HepG2 (cell line): ENCODE results near the gene ABHD6. TPM values are rescaled to one million over a fixed set of nuclear protein-coding genes. Genes with fewer than 3 reads are reported as not detected.

Experiments used
- CEBPG ChIP-seq: IDR thresholded peaks from 2 replicates; pipeline ENCODE4 v1.6.1; 2016
- HOXA7 ChIP-seq: sonication (generic); formaldehyde crosslinking; IDR thresholded peaks from 2 replicates; pipeline ENCODE4 v1.8.1; 2022; ENCODE audit warnings: mild to moderate bottlenecking, missing genetic modification reagents, moderate library complexity
- ISL2 ChIP-seq: sonication (generic); formaldehyde crosslinking; IDR thresholded peaks from 2 replicates; pipeline ENCODE4 v1.5.0; 2020; ENCODE audit warnings: missing genetic modification reagents
- KAT2B ChIP-seq: fragments of 150-350 bp; IDR thresholded peaks from 2 replicates; pipeline ENCODE4 v1.6.1; 2014; ENCODE audit warnings: low read depth, low read length, borderline replicate concordance
- NFE2L2 ChIP-seq: fragments of 150-350 bp; IDR thresholded peaks from 2 replicates; pipeline ENCODE4 v1.6.1; 2014; ENCODE audit warnings: low read length
- PHF8 ChIP-seq: sonication (generic); formaldehyde crosslinking; IDR thresholded peaks from 2 replicates; pipeline ENCODE4 v1.5.0; 2020; ENCODE audit warnings: missing genetic modification reagents
- PTBP1 ChIP-seq: fragments of 200-400 bp; formaldehyde crosslinking; IDR thresholded peaks from 2 replicates; pipeline ENCODE4 v1.6.1; 2018; ENCODE audit warnings: low read length, low read depth; ENCODE audit not compliant: poor library complexity, severe bottlenecking
- RXRA ChIP-seq: sonication (generic); formaldehyde crosslinking; IDR thresholded peaks from 2 replicates; pipeline ENCODE4 v1.5.1; 2020; ENCODE audit warnings: missing genetic modification reagents
- SMAD1 ChIP-seq: sonication (generic); formaldehyde crosslinking; IDR thresholded peaks from 2 replicates; pipeline ENCODE4 v1.4.0; 2020; ENCODE audit warnings: missing genetic modification reagents, low read depth, mild to moderate bottlenecking, borderline replicate concordance
- SYNCRIP ChIP-seq: fragments of 200-400 bp; formaldehyde crosslinking; IDR thresholded peaks from 2 replicates; pipeline ENCODE4 v1.6.1; 2018; ENCODE audit warnings: mild to moderate bottlenecking, low read depth, low read length; ENCODE audit not compliant: insufficient read depth
- ZBTB34 ChIP-seq: sonication (generic); formaldehyde crosslinking; IDR thresholded peaks from 2 replicates; pipeline ENCODE4 v1.8.0; 2022; ENCODE audit warnings: mild to moderate bottlenecking, missing genetic modification reagents
- ZBTB38 ChIP-seq: sonication (generic); formaldehyde crosslinking; IDR thresholded peaks from 2 replicates; pipeline ENCODE4 v1.5.1; 2020; ENCODE audit warnings: mild to moderate bottlenecking, missing genetic modification reagents
- ZBTB42 ChIP-seq: sonication (generic); formaldehyde crosslinking; IDR thresholded peaks from 2 replicates; pipeline ENCODE4 v1.5.0; 2020; ENCODE audit warnings: mild to moderate bottlenecking, missing genetic modification reagents
- ZC3H4 ChIP-seq: sonication (generic); formaldehyde crosslinking; IDR thresholded peaks from 2 replicates; pipeline ENCODE4 v1.4.0; 2020; ENCODE audit warnings: missing genetic modification reagents, borderline replicate concordance
- ZFAT ChIP-seq: sonication (generic); formaldehyde crosslinking; conservative IDR thresholded peaks from 2 replicates; pipeline ENCODE4 v1.8.1; 2023; ENCODE audit warnings: missing genetic modification reagents, inconsistent platforms
- ZFP62 ChIP-seq: sonication (generic); formaldehyde crosslinking; IDR thresholded peaks from 2 replicates; pipeline ENCODE4 v1.4.0; 2020; ENCODE audit warnings: missing genetic modification reagents
- ZNF225 ChIP-seq: sonication (generic); formaldehyde crosslinking; IDR thresholded peaks from 2 replicates; pipeline ENCODE4 v1.4.0; 2020; ENCODE audit warnings: mild to moderate bottlenecking, missing genetic modification reagents
- ZNF563 ChIP-seq: sonication (generic); formaldehyde crosslinking; IDR thresholded peaks from 2 replicates; pipeline ENCODE4 v1.8.0; 2022; ENCODE audit warnings: mild to moderate bottlenecking, moderate library complexity, missing genetic modification reagents
- ZNF850 ChIP-seq: sonication (generic); formaldehyde crosslinking; conservative IDR thresholded peaks from 2 replicates; pipeline ENCODE4 v1.9.0; 2021; ENCODE audit warnings: mild to moderate bottlenecking, missing genetic modification reagents
- polyA plus RNA-seq, 8 experiments: library from polyadenylated mRNA; depleted of rRNA in 3 of 8; stranded (reverse) in 7 of 8; unstranded in 1 of 8; fragments of >200 nt; fragmentation: Illumina TruSeq in 4 of 8; extraction: Trizol in 4 of 8; gene quantifications; 2 replicates each; pipeline versions ENCODE4 v1.2.1 to v1.2.3, GENCODE V29; 2011 to 2016; ENCODE audit warnings: low read depth in 4 of 8, missing spikeins in 1 of 8, mixed read lengths in 1 of 8; ENCODE audit not compliant: insufficient read depth in 1 of 8
- total RNA-seq, 5 experiments: library from RNA; depleted of rRNA; stranded (reverse); fragments of >200 nt; fragmentation: Illumina TruSeq; extraction: Trizol; gene quantifications; 2 replicates each; pipeline ENCODE4 v1.2.3, GENCODE V29; 2016; ENCODE audit warnings: low read depth in 1 of 5
- TF ChIP-seq, protein P1 (sequence below): sonication (generic); formaldehyde crosslinking; IDR thresholded peaks from 2 replicates; pipeline ENCODE4 v1.9.0; 2022; ENCODE audit warnings: missing genetic modification reagents, mild to moderate bottlenecking, borderline replicate concordance
- TF ChIP-seq, protein P2 (sequence below): IDR thresholded peaks from 2 replicates; pipeline ENCODE4 v1.6.1; 2016; ENCODE audit warnings: low read depth, missing genetic modification reagents, missing compliant biosample characterization
- TF ChIP-seq, protein P3 (sequence below): sonication (generic); formaldehyde crosslinking; IDR thresholded peaks from 2 replicates; pipeline ENCODE4 v1.8.0; 2023; ENCODE audit warnings: mild to moderate bottlenecking, missing genetic modification reagents

The ABHD6 gene
- total and polyA plus RNA-seq, 2 of the 13 experiments (the other 11 are each of a cell fraction or from before 2014, with no cell fraction given) = 9.0 to 17.2 TPM

DNA sequence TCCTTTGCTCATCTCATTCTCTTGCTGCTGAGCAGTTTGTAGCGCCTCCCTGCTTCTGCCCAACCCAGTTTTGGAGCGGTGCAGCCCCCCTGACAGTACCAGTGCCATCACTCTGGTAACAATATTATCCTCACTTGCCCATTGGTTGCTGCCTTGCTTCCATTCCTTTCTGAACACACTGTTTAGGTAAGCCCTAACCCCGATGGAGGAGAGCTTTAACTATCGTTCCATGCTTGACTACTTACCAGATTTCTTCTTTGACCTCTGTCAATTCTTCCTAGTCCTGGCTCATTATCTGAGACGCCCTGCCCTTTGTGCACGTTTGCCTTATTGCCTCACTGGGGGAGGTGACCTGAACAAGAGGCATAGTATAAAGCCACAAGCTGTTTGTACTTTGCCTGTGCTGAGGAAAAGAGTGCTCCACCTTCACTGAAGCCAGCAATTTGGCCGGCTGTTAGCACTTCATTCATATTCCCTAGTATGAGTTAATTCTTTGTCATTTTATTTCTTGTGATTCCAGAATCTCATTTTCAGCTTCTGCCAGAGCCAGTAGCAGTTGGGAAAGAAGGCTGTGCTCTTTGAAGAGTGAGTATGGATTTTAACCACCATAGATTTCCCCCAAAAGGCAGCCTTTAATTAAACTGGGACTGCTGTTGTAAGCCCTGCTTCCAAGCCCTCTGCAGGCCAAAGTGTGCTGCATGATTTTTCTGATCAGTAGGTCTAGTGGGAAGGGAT lies 11.9 kb downstream of the ABHD6 start (continued):
- TF ChIP-seq, protein P1, sequence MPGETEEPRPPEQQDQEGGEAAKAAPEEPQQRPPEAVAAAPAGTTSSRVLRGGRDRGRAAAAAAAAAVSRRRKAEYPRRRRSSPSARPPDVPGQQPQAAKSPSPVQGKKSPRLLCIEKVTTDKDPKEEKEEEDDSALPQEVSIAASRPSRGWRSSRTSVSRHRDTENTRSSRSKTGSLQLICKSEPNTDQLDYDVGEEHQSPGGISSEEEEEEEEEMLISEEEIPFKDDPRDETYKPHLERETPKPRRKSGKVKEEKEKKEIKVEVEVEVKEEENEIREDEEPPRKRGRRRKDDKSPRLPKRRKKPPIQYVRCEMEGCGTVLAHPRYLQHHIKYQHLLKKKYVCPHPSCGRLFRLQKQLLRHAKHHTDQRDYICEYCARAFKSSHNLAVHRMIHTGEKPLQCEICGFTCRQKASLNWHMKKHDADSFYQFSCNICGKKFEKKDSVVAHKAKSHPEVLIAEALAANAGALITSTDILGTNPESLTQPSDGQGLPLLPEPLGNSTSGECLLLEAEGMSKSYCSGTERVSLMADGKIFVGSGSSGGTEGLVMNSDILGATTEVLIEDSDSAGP = no peak
- no peak for TF ChIP-seq ZNF563
- TF ChIP-seq, protein P2, sequence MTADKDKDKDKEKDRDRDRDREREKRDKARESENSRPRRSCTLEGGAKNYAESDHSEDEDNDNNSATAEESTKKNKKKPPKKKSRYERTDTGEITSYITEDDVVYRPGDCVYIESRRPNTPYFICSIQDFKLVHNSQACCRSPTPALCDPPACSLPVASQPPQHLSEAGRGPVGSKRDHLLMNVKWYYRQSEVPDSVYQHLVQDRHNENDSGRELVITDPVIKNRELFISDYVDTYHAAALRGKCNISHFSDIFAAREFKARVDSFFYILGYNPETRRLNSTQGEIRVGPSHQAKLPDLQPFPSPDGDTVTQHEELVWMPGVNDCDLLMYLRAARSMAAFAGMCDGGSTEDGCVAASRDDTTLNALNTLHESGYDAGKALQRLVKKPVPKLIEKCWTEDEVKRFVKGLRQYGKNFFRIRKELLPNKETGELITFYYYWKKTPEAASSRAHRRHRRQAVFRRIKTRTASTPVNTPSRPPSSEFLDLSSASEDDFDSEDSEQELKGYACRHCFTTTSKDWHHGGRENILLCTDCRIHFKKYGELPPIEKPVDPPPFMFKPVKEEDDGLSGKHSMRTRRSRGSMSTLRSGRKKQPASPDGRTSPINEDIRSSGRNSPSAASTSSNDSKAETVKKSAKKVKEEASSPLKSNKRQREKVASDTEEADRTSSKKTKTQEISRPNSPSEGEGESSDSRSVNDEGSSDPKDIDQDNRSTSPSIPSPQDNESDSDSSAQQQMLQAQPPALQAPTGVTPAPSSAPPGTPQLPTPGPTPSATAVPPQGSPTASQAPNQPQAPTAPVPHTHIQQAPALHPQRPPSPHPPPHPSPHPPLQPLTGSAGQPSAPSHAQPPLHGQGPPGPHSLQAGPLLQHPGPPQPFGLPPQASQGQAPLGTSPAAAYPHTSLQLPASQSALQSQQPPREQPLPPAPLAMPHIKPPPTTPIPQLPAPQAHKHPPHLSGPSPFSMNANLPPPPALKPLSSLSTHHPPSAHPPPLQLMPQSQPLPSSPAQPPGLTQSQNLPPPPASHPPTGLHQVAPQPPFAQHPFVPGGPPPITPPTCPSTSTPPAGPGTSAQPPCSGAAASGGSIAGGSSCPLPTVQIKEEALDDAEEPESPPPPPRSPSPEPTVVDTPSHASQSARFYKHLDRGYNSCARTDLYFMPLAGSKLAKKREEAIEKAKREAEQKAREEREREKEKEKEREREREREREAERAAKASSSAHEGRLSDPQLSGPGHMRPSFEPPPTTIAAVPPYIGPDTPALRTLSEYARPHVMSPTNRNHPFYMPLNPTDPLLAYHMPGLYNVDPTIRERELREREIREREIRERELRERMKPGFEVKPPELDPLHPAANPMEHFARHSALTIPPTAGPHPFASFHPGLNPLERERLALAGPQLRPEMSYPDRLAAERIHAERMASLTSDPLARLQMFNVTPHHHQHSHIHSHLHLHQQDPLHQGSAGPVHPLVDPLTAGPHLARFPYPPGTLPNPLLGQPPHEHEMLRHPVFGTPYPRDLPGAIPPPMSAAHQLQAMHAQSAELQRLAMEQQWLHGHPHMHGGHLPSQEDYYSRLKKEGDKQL (CRISPR knock-in tag) = no peak
- TF ChIP-seq ZBTB34 (CRISPR knock-in tag) = peak; percentile 65; the same call in 1 of the 2 replicates
- TF ChIP-seq ZFAT (CRISPR knock-in tag) = no peak
- TF ChIP-seq ZNF850 (CRISPR knock-in tag) = no peak
- peak; percentile 82 for TF ChIP-seq CEBPG (CRISPR knock-in tag)
- no peak for TF ChIP-seq ISL2 (CRISPR knock-in tag)
- no peak for TF ChIP-seq KAT2B
- TF ChIP-seq, protein P3, sequence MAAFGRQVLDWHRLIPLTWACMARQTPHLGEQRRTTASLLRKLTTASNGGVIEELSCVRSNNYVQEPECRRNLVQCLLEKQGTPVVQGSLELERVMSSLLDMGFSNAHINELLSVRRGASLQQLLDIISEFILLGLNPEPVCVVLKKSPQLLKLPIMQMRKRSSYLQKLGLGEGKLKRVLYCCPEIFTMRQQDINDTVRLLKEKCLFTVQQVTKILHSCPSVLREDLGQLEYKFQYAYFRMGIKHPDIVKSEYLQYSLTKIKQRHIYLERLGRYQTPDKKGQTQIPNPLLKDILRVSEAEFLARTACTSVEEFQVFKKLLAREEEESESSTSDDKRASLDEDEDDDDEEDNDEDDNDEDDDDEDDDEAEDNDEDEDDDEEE (CRISPR knock-in tag) = no peak
- no peak for TF ChIP-seq ZFP62 (CRISPR knock-in tag)
- TF ChIP-seq PTBP1 = no peak
- TF ChIP-seq ZNF225 (CRISPR knock-in tag) = no peak
- TF ChIP-seq RXRA (CRISPR knock-in tag) = peak; percentile 53; the same call in 1 of the 2 replicates
- no peak for TF ChIP-seq ZBTB38 (CRISPR knock-in tag)
- no peak for TF ChIP-seq HOXA7 (CRISPR knock-in tag)
- TF ChIP-seq NFE2L2 = no peak
- no peak for TF ChIP-seq ZC3H4 (CRISPR knock-in tag)
- no peak for TF ChIP-seq SMAD1 (CRISPR knock-in tag)
- TF ChIP-seq ZBTB42 (CRISPR knock-in tag) = no peak
- no peak for TF ChIP-seq SYNCRIP
- TF ChIP-seq PHF8 (CRISPR knock-in tag) = no peak; the same call in 1 of the 2 replicates
